Stimulated activated naive B cell treated with anti-CD40 and anti-IgM and Interleukin-4, amounts not matched to agents 10 μg/mL and 1 μg/mL and 100 μg/mL, for 72 hours (primary cell): ENCODE measurements around the gene ASPSCR1.
"Not testable (repeated sequence)": the region's sequence is repeated elsewhere in the genome, so short reads cannot be mapped to it uniquely, and the experiment has no call there.

Experiments used
- ATAC-seq, 2 donors: fragments of 150-1000 bp; cut with Tn5 transposase; replicated peaks; 2 replicates each; pipeline ENCODE4 v1.10.0; 2021; ENCODE audit warnings: moderate library complexity in 1 of 2
- DNase-seq: peaks from one replicate; pipeline ENCODE4 v3.0.0; 2021
- H3K27ac Mint-ChIP-seq: one replicate; pipeline ENCODE4 v1.8.0; 2022; ENCODE audit warnings: mild to moderate bottlenecking, mixed read lengths
- H3K27me3 Mint-ChIP-seq, 2 donors: one replicate each; pipeline ENCODE4 v1.8.0; 2022; ENCODE audit warnings: mixed read lengths in 2 of 2
- H3K36me3 Mint-ChIP-seq, 2 donors: one replicate each; pipeline ENCODE4 v1.8.0; 2022; ENCODE audit warnings: mixed read lengths in 2 of 2, mild to moderate bottlenecking in 1 of 2
- H3K4me1 Mint-ChIP-seq, 2 donors: one replicate each; pipeline ENCODE4 v1.8.0; 2022; ENCODE audit warnings: mixed read lengths in 2 of 2, mild to moderate bottlenecking in 1 of 2
- H3K4me3 Mint-ChIP-seq, 2 donors: one replicate each; pipeline ENCODE4 v1.8.0; 2022; ENCODE audit warnings: mild to moderate bottlenecking in 2 of 2, mixed read lengths in 2 of 2, moderate library complexity in 1 of 2
- H3K9me3 Mint-ChIP-seq, 2 donors: one replicate each; pipeline ENCODE4 v1.8.0; 2022; ENCODE audit warnings: mixed read lengths in 2 of 2, mild to moderate bottlenecking in 1 of 2

The ASPSCR1 gene

DNA sequence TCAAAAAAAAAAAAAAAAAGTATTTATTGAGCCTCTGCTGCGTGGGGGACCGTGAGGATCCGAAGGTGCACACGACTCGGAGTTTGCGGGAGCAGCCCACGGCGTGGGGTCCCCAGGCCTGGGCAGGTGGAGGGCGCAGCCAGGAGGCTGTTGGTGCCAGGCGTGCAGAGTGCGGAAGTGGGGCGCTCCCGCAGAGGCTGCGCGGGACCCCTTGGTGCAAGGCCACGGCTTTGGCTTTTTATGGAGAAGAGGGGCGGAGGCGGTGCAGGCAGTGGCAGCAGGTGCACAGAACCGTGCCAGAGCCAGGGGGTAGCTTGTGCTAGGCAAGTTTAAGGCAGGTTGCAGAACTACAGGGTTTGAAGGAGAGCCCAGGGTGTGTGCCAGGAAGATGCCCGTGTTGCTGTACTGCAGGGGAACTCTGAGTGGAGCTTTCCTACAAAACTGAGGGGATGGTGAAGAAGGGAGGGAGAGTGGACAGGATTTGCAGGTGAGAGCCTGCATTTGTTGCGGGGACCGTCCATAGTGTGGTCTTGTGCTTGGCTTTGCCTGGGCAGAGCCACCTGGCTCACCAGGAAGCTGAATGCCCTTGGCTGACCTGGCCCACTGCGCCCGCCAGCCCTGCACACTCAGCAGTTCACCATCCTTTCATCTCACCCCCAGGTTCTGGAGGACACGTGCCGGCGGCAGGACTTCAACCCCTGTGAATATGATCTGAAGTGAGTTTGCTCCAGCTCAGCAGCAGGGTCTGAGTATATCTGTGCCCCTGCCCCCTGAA is 1.3 kb downstream of the ASPSCR1 start:
- peaks cover 0 to 4% of the 10 kb centered on the region in 2 donors for H3K27me3 Mint-ChIP-seq
- H3K36me3 Mint-ChIP-seq = peaks cover 16 to 27% of the 10 kb centered on the region in 2 donors
- DNase-seq = no peak
- H3K9me3 Mint-ChIP-seq = no peaks in the 10 kb centered on the region
- peak overlapping the region; percentile 78 to 99 for H3K4me3 Mint-ChIP-seq
- H3K4me1 Mint-ChIP-seq = peaks cover 36 to 53% of the 10 kb centered on the region in 2 donors
- no peak for ATAC-seq
- peak overlapping the region; percentile 57 for H3K27ac Mint-ChIP-seq

GRCh38 chr17:81980122-81980521 is 2.7 kb downstream of the ASPSCR1 start:
- Mint-ChIP-seq H3K36me3 (peaks cover 21 to 31% of the 10 kb centered on the region in 2 donors), H3K4me3 (no peak overlapping the region), H3K27me3 (no peaks in the 10 kb centered on the region), H3K9me3 (no peaks in the 10 kb centered on the region), H3K4me1 (peaks cover 39 to 53% of the 10 kb centered on the region in 2 donors), H3K27ac (no peak overlapping the region)
- ATAC-seq (no peak), DNase-seq (no peak)

DNA sequence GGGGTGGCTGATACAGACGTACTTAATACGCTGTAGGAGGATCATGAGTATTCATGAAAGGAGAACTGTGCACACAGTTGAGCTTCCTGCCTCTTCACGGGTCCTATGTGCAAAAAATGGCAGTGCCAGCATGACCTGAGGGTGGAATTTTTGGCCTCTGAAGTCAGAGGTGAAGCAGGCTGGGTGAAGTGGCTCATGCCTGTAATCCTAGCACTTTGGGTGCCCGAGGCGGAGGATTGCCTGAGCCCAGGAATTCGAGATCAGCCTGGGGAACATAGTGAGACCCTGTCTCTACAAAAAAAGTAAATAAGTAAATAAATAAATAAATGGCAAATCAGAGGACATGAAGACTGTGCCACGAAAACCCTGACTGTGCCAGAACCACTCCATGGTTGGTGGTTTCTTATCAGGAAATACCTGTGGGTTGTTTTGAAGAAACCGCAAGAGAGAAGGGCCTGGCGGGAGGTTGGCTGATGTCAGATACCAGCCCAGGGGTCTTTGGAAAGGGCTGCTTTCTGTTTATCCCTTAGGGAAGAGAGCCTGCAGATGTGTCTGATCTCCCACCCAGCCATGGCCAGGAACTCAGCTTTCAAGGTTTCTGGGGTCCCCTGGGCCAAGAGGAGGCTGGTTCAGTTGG is 3.4 kb downstream of the ASPSCR1 start:
- ATAC-seq (no peak), DNase-seq (no peak)
- no peaks in the 10 kb centered on the region for H3K27me3 Mint-ChIP-seq
- no peak overlapping the region for H3K27ac Mint-ChIP-seq
- peaks cover 40 to 53% of the 10 kb centered on the region in 2 donors for H3K4me1 Mint-ChIP-seq
- H3K4me3 Mint-ChIP-seq = no peak overlapping the region
- no peaks in the 10 kb centered on the region for H3K9me3 Mint-ChIP-seq
- H3K36me3 Mint-ChIP-seq = peaks cover 27 to 38% of the 10 kb centered on the region in 2 donors

DNA sequence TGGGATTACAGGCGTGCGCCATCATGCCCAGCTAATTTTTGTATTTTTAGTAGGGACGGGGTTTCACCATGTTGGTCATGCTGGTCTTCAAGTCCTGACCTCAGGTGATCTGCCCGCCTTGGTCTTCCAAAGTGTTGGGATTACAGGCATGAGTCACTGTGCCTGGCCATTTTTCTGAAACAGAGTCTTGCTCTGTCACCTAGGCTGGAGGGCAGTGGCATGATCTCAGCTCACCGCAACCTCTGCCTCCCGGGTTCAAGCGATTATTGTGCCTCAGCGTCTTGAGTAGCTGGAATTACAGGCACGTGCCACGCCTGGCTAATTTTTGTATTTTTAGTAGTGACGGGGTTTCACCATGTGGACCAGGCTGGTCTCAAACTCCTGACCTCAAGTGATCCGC is 4.1 kb downstream of the ASPSCR1 start:
- H3K27me3 Mint-ChIP-seq, DNase-seq, H3K4me3 Mint-ChIP-seq, H3K27ac Mint-ChIP-seq, H3K9me3 Mint-ChIP-seq, ATAC-seq: not testable (repeated sequence)
- peaks cover 30 to 42% of the 10 kb centered on the region in 2 donors for H3K36me3 Mint-ChIP-seq
- peaks cover 36 to 47% of the 10 kb centered on the region in 2 donors for H3K4me1 Mint-ChIP-seq

GRCh38 chr17:81983011-81983638 is 5.7 kb downstream of the ASPSCR1 start:
- Mint-ChIP-seq H3K27ac (peak overlapping the region; percentile 14), H3K9me3 (no peaks in the 10 kb centered on the region), H3K4me3 (no peak overlapping the region)

DNA sequence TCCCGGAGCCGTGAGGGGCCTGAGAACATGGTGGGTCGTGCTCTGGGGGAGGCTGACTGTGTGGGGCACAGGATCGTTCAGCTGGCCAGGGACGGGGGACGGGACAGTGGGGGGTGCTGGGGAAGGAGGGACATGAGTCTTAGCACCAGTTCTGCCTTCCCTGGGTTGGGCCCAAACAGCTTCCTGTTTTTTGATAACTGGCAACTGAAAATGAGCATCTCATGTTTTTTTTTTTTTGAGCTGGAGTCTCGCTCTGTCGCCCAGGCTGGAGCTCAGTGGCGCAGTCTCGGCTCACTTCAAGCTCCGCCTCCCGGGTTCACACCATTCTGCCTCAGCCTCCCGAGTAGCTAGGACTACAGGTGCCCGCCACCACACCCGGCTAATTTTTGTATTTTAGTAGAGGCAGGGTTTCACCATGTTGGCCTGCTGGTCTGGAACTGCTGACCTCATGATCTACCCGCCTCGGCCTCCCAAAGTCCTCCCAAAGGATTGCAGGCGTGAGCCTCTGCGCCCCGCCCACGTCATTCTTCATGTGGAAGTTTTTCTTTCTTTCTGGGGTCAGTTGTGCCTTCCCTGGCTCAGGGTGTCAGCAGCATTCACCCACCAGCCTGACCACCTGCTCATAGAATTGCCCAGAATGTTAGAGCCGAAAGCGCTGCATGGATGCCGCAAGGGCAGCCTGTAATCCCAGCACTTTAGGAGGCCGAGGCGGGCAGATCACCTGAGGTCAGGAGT is 6.4 kb downstream of the ASPSCR1 start:
- H3K36me3 Mint-ChIP-seq = peaks cover 38 to 55% of the 10 kb centered on the region in 2 donors
- H3K27me3 Mint-ChIP-seq = no peaks in the 10 kb centered on the region
- no peak for DNase-seq
- H3K4me1 Mint-ChIP-seq = peaks cover 32 to 33% of the 10 kb centered on the region in 2 donors
- H3K27ac Mint-ChIP-seq = no peak overlapping the region
- peak; percentile 6 to 34 for ATAC-seq
- no peak overlapping the region for H3K4me3 Mint-ChIP-seq
- no peaks in the 10 kb centered on the region for H3K9me3 Mint-ChIP-seq

More at GRCh38 chr17:81983011-81983638, 5.7 kb downstream of the ASPSCR1 start:
- DNase-seq (no peak), ATAC-seq (no peak)
- peaks cover 35 to 53% of the 10 kb centered on the region in 2 donors for H3K36me3 Mint-ChIP-seq
- H3K4me1 Mint-ChIP-seq = peaks cover 38 to 39% of the 10 kb centered on the region in 2 donors
- H3K27me3 Mint-ChIP-seq = no peaks in the 10 kb centered on the region

GRCh38 chr17:81984773-81985410 is 7.5 kb downstream of the ASPSCR1 start:
- Mint-ChIP-seq H3K27ac (no peak overlapping the region), H3K4me3 (no peak overlapping the region), H3K4me1 (peaks cover 27 to 29% of the 10 kb centered on the region in 2 donors), H3K9me3 (no peaks in the 10 kb centered on the region), H3K36me3 (peaks cover 38 to 52% of the 10 kb centered on the region in 2 donors), H3K27me3 (no peaks in the 10 kb centered on the region)
- ATAC-seq (no peak), DNase-seq (no peak)

- no peak for ATAC-seq
- no peak for DNase-seq
- H3K36me3 Mint-ChIP-seq = peaks cover 38 to 51% of the 10 kb centered on the region in 2 donors
- H3K4me3 Mint-ChIP-seq = no peak overlapping the region
- peaks cover 21% of the 10 kb centered on the region in 2 donors for H3K4me1 Mint-ChIP-seq
- no peaks in the 10 kb centered on the region for H3K9me3 Mint-ChIP-seq
- peak overlapping the region; percentile 51 for H3K27ac Mint-ChIP-seq
- H3K27me3 Mint-ChIP-seq = no peaks in the 10 kb centered on the region
Observed at GRCh38 chr17:81986606-81987005, 9.2 kb downstream of the ASPSCR1 start.

DNA sequence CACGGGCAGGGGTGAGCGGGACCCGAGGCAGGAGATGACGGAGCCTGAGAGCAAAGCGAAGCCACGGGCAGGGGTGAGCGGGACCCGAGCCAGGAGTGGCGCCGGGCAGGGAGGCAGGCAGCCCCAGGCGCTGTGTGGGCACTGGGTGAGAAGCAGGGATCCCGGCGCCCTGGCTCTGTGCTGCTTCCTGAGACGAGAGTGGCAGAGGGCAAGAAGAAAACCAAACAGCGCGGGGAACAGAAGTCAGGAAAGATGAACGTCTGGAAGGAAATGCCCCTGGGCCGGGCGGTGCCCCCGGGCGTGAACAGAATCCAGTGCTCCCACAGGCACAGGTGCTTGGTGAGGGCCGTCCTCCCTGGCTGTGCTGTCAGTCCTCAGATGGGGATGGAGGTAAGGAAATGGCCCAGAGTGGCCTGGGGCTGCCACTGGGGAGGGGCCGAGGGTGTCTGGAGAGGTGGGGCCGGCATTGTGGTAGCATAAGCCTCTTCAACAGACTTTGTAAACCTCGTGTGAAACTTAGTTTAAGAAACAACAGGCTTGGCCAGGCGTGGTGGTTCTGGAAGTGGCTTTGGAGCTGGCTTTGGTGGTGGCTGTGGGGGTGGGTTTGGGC is 9.8 kb downstream of the ASPSCR1 start:
- Mint-ChIP-seq H3K9me3 (no peaks in the 10 kb centered on the region), H3K4me1 (peaks cover 19 to 25% of the 10 kb centered on the region in 2 donors), H3K36me3 (peaks cover 37 to 50% of the 10 kb centered on the region in 2 donors), H3K27ac (no peak overlapping the region), H3K27me3 (no peaks in the 10 kb centered on the region), H3K4me3 (peak overlapping the region in 1 of 2 donors; percentile 32)
- DNase-seq (no peak), ATAC-seq (no peak)

GRCh38 chr17:81990836-81991683 is 13.6 kb downstream of the ASPSCR1 start:
- Mint-ChIP-seq H3K9me3 (no peaks in the 10 kb centered on the region), H3K27me3 (no peaks in the 10 kb centered on the region), H3K4me1 (peaks cover 9 to 21% of the 10 kb centered on the region in 2 donors), H3K36me3 (peaks cover 27 to 31% of the 10 kb centered on the region in 2 donors), H3K4me3 (no peak overlapping the region), H3K27ac (peak overlapping the region; percentile 31)
- no peak for ATAC-seq
- no peak for DNase-seq

DNA sequence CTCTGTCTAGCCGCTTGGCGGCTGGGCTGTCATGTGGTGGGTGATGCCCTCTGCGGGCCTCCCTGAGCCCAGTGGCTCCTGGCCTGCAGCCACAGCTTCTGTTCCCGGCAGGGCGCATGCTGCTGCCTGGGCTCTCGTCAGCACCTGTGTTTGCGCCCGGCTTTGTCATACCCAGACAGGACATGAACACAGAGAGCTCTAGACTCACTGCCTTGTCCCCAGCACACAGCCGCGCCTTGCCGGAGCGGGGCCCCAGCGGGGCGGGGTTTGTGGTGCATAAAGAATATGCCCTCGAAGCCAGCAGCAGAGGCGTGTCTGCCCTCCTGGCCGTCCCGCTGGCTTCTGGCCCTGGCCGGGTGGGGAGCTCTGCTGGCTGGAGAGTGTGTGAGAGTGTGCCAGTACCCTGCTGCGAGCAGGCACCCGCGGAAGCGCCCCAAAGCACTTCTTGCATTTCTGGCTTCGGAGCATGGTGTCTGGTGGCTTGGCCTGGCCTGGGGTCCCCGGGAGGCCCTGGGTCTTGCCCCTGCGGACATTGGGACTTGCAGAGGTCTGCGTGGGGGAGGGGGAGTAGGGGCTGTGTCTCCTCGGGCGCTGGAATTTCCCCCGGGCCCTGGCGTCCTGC is 14.4 kb downstream of the ASPSCR1 start:
- no peak for ATAC-seq

DNA sequence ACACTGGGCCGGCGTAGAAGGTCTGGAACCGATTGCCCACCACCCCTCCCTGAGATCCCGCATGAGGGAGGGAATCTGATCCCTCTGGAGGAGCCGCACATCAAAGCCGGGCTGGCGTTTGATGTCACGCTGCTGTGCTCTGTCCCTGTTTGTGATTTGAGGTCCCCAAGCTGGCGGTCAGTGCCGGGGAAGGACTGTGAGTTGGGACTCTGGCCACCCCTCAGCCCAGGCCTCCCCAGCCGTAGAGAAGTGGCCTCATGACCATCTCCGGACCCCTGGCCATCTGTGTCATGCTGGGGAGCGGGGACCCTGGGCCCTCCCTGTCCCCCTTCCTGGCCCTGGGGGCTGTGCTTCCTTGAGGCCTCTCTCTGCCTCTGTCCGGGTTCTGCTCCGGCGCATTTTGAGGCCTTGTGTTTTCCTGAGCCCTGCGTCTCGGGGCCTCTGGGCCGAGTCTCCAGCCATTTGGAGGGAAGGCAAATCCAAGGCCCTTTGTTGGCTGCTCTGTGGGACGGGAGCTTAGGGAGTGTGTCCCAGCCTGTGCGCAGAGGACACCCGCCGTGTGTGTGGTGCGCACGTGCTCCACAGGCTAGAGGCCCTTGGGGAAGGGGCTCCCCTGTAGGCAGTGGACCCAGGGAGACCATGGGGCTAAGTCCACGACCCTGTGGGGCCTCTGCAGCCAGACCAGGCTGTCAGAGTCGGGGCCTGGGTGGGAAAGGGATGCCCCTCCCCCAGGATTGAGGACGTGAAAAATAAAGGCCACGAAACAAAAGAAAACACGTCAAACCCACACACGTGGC is 15.1 kb downstream of the ASPSCR1 start:
- H3K36me3 Mint-ChIP-seq = peaks cover 24 to 30% of the 10 kb centered on the region in 2 donors
- no peaks in the 10 kb centered on the region for H3K27me3 Mint-ChIP-seq

More for the DNA sequence above, 14.4 kb downstream of the ASPSCR1 start:
- H3K4me3 Mint-ChIP-seq = no peak overlapping the region
- no peaks in the 10 kb centered on the region for H3K9me3 Mint-ChIP-seq
- DNase-seq = no peak
- H3K4me1 Mint-ChIP-seq = peaks cover 6 to 21% of the 10 kb centered on the region in 2 donors
- H3K36me3 Mint-ChIP-seq = peaks cover 26 to 31% of the 10 kb centered on the region in 2 donors
- H3K27ac Mint-ChIP-seq = peak overlapping the region; percentile 31
- no peaks in the 10 kb centered on the region for H3K27me3 Mint-ChIP-seq

More for the DNA sequence above, 15.1 kb downstream of the ASPSCR1 start:
- Mint-ChIP-seq H3K27ac (no peak overlapping the region), H3K4me1 (peaks cover 5 to 21% of the 10 kb centered on the region in 2 donors), H3K4me3 (no peak overlapping the region), H3K9me3 (no peaks in the 10 kb centered on the region)
- DNase-seq = no peak
- ATAC-seq = no peak
